GM19193 (cell line): ENCODE measurements around the gene ZNF506.

ENCODE experiments used
- POLR2A ChIP-seq: IDR thresholded peaks from 4 replicates; pipeline ENCODE4 v1.6.1; 2011; ENCODE audit not compliant: insufficient read depth, insufficient read length; ENCODE audit errors: extremely low read depth

ZNF506 gene

DNA sequence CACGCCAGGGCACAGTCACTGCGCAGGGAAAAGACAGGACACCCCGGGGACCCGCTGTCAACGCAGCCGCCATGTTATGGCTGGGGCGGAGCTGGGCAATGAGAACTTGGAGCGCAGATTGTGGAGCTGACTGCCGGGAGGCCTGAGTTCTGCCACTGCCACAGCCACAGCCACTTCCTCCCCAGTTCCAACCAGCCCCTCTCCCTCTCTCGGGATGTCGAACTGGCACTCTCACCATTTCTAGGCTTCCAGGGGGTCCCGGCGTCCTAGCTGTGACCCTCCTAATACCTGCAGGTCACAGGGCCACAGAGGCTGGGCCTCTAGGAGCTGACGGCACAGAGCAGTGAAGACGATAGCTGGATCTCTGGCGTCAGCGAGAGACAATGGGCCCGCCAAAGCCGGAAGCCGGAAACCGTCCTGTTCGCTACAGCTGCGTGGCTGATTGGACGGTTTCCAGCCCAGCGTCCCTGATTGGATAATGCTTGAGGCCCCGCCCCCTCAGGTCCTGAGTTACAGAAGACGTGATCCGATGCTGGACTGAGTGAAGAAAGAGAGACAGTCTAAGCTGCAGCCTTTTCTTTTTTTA is at the start of gene ZNF506:
TSS of gene ZNF506 (minus strand) at position 385 of the 586 bp plus-strand sequence. CDS start at position 238, 147 bp downstream.
- TF ChIP-seq POLR2A, result peak; percentile 87

DNA sequence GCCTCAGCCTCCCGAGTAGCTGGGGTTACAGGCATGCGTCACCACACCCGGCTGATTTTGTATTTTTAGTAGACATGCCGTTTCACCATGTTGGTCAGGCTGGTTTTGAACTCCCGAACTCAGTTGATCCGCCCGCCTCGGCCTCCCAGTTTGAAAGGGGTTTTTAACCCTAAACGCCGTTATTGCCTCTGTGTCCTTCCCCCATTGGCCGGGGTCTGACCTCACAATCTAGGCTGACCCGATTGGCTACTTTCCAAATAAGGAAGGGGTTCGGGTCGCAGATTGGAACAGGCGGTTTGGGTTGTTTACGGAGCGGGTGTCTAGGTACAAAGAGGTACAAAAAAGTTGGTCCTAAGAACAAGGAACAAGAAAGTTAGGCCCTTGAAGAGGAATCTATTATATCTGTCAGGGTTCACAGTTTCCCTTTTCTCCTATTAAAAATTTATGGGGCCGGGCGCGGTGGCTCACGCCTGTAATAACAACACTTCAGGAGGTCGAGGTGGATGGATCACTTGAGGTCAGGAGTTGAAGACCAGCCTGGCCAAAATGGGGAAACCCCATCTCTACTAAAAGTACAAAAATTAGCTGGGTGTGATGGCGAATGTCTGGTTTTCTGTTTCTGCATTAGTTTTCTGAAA is 45.2 kb upstream of the ZNF506 start:
- TF ChIP-seq POLR2A, result no peak

DNA sequence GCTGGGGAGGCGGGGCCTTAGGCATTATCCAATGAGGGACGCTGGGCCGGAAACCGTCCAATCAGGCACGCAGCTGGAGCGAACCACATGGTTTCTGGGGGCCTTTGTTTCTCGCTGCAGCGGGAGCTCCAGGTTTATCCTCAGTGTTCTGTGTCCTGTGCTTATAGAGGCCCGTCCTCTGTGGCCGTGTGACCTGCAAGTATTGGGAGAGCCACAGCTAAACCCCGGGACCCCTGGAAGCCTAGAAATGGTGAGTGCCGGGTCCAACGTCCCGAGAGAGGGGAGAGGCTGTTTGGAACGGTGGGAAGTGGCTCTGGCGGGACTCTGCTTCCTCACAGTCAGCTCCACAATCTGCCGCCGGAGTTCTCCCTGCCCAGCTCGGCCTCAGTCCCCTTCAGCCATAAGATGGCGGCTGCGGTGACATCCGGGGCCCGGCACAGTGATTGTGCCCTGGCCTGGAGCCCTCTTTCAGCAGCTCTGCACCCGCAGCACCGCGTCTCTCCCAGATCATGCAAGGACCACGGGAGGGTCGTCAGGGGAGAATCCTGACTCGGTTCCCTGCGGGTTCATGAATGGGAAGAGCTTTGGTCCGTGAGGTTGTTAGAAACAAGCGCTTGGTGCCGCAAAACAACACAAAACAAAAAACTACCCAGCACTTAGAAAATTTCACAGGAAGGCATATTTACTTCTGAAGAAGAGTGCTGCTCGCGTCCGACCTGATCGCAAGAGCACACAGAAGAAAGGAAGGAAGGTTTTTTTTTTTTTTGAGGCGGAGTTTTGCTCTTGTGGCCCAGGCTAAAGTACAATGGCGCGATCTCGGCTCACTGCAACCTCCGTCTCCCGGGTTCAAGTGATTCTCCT is 44.4 kb upstream of the ZNF506 start, which contains the start of gene ZNF253:
TSS of gene ZNF253 (plus strand) at position 133 of the 861 bp plus-strand sequence. CDS start at position 248, 115 bp downstream.
- TF ChIP-seq POLR2A, result peak; percentile 92

DNA sequence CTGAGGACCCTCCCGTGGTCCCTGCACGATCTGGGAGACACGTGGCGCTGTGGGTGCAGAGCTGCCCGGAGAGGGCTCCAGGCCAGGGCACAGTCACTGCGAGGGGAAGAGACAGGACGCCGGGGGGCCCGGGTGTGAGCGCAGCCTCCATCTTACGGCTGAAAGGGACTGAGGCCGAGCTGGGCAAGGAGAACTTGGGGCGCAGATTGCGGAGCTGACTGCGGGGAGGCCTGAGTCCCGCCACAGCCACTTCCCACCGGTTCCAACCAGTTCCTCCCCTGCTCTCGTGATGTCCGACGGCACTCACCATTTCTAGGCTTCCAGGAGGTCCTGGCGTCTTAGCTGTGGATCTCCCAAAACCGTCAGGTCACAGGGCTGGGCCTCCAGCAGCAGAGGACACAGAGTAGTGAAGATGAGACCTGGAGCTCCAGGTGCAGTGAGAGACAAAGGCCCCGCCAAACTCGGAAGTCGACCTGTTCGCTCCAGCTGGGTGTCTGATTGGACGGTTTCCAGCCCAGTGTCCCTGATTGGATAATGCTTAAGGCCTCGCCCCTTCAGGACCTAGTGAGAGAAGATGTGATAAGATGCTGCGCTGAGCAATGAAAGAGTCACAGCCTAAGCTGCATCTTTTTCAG is 39.3 kb upstream of the ZNF506 start:
- no peak for TF ChIP-seq POLR2A

DNA sequence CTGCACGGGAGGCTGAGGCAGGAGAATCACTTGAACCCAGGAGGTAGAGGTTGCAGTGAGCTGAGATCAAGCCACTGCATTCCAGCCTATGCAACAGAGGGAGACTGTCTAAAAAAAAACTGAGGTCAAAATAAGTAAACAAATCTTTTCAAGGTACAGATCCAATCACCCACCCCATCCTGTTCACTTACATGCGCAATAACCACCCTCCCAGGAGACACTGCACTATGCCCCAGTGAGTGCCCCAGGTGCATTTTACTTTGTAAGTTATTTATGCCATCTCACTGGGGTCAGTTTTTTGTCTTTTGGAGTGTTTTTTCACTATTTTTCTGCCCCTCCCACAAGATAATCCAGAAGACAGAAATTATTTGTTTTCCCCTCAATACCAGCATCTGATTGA is 37.2 kb upstream of the ZNF506 start:
- no peak for TF ChIP-seq POLR2A

DNA sequence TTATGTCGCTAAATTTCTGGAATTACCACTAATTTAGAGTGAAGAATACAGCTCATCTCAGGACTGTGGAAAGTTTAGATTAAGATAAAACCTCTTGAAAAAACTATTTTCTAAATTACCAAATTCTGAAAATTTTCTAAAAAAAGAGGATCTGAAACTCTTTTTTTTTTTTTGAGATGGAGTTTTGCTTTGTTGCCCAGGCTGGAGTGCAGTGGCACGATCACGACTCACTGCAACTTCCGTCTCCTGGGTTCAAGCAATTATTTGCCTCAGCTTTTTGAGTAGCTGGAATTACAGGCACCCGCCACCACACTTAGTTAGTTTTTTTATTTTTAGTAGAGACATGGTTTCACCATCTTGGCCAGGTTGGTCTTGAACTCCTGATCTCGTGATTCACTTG is 27.5 kb upstream of the ZNF506 start:
- no peak for TF ChIP-seq POLR2A

DNA sequence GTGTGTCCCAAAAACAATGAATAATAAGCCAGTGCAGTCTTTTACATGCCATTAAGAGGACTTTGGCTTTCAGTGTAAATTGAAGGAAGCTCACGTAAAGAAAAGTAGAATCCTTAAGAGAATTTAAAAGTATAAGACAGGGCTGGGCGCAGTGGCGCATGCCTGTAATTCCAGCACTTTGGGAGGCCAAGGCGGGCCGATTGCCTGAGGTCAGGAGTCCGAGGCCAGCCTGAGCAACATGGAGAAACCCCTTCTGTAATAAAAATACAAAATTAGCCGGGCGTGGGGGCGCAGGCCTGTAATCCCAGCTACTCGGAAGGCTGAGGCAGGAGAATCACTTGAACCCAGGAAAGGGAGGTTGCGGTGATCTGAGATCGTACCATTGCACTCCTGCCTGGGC is 26.2 kb upstream of the ZNF506 start:
- TF ChIP-seq POLR2A, result no peak

DNA sequence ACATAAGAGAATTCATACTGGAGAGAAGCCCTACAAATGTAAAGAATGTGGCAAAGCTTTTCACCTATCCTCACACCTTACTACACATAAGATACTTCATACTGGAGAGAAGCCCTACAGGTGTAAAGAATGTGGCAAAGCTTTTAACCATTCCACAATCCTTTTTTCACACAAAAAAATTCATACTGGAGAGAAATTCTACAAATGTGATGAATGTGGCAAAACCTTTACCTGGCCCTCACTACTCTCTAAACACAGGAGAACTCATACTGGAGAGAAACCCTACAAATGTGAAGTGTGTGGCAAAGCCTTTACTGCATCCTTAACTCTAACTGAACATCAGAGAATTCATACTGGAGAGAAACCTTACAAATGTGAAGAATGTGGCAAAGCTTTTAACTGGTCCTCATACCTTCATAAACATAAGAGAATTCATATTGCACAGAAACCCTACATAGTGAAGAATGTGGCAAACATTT is 14.0 kb upstream of the ZNF506 start:
- TF ChIP-seq POLR2A, result no peak

DNA sequence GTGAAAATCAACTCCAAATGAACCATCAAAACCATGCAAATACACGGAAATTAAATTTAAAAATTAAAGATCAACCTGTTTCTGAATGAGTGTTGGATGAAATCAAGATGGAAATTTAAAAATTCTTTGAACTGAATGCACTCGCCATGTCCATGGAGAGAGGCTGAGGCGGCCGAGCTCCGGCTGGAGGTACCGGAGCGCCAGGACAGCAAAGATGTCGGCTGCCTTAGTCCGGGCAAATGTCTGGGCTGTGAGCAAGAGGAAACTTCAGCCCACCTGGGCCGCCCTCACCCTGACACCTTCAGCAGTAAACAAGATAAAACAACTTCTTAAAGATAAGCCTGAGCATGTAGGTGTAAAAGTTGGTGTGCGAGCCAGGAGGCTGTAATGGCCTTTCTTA is 5.3 kb upstream of the ZNF506 start:
- TF ChIP-seq POLR2A, result no peak

DNA sequence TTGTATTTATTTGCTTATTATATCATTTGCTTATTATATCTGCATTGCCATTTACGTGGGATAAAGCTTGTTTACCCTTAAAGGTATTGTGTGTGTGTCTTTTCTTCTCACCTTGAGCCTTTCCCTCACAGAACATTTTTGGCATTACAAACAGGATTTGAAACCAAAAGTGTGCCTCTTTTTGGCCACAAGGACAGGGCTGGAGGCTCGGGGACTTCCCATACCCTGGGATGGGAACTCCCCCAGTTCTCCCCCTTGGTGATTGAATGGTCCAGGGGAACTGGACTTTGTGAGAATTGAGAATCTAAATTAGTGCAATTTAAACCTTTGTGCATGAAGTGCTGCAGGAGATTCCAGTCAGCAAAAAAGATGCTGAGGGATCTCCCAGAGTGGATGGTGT is 2.4 kb upstream of the ZNF506 start:
- TF ChIP-seq POLR2A, result no peak

DNA sequence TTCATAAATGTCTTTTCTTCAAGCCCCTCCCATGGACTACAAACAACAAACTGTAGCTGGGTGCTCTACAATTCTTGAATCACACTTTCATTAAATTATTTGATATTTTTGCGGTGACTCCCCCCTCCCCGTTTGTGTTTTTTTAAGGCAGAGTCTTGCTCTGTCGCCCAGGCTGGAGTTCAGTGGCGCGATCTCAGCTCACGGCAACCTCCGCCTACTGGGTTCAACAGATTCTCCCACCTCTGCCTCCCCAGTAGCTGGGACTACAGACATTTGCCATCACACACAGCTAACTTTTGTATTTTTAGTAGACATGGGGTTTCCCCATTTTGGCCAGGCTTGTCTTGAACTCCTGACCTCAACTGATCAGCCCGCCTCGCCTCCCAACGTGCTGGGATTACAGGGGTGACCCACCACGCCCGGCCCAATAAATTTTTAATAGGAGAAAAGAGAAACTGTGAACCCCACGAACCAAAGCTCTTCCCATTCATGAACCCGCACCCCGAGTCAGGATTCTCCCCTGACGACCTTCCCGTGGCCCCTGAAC is 703 bp downstream of the ZNF506 start:
- no peak for TF ChIP-seq POLR2A

DNA sequence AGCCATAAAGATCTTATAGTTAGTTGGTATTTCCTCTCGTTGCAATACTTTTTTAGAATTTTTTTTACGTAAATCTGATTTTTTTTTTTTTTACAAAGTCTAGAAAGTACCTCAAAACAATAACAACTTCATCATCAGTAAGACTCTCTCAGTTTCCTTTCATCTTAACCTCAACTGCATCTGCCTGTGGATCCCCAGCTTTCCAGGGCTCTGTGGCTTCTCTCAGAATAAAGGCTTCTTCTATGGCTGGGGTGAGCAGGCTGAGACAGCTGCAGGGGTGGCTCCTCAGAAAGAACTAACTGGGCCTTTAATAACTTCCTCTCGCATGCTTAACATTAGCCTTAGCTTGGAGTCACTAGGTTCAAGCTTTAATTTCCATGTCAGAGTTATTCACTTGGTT is 4.2 kb downstream of the ZNF506 start:
- no peak for TF ChIP-seq POLR2A

DNA sequence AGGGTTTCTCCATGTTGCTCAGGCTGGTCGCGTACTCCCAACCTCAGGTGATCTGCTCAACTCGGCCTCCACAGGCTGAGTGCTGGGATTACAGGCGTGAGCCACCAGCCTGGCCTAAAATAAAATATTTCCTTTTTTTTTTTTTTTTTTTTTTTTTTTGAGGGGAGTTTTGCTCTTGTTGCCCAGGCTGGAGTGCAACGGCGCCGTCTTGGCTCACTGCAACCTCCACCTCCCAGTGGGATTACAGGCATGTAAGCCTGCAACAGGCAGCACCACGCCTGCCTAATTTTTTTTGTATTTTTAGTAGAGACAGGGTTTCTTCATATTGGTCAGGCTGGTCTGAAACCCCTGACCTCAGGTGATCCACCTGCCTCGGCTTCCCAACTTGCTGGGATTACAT is 4.9 kb downstream of the ZNF506 start:
- no peak for TF ChIP-seq POLR2A

DNA sequence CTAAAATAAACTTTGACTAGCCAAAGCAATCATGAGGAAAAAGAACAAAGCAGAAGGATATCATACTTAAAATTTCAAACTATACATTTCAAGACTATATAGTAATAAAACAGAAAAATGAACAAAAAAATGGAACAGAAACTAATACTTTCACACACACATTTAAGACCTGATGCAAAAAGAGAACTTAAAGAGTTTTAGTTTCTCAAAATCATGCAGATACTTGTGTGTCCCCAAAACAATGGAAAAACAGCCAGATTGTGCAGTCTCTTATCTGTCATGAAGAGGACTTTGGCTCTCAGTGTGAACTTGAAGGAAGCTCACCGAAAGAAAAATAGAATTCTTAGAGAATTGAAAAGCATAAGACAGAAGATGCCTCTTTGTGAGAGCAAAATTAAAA is 16.1 kb downstream of the ZNF506 start:
- TF ChIP-seq POLR2A, result no peak

DNA sequence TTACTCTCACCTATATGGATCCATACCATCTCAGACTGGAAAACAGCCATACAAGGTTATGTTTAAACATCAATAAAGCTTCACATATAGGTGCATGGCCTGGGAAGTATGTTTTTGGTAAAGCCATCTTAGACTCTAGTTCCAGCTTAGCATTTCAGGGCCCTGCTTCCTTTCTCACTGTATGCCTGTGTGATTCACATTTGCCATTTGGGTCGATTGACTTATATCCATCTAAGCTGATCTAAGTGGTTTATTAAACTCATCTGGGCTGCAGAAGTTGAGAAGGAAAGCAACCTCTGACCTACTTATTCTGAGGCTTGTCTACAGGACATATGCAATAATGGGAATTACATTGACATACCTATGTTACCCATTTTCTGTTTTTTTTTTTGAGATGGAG is 33.5 kb downstream of the ZNF506 start:
- TF ChIP-seq POLR2A, result no peak
